AG09309 (cell line): ENCODE data around the gene ZCCHC24.

Experiments used
- DNase-seq: peaks from one replicate; pipeline ENCODE4 v3.0.0-alpha.2; 2010; ENCODE audit warnings: low read depth
- H3K4me3 ChIP-seq: 2 replicates; pipeline ENCODE4 v1.5.1; 2011; ENCODE audit warnings: mild to moderate bottlenecking, low read depth, low read length, moderate library complexity; ENCODE audit not compliant: control insufficient read depth
- CTCF ChIP-seq: IDR thresholded peaks from 2 replicates; pipeline ENCODE4 v1.5.1; 2011; ENCODE audit warnings: mild to moderate bottlenecking, low read depth, low read length, inconsistent platforms; ENCODE audit not compliant: insufficient read depth, control insufficient read depth; ENCODE audit errors: missing control alignments

ZCCHC24 gene

GRCh38 chr10:79346388-79347225 lies 98.8 kb downstream of the ZCCHC24 start:
- no peak for DNase-seq
- H3K4me3 ChIP-seq = no peak overlapping the region
- TF ChIP-seq CTCF = no peak

GRCh38 chr10:79346012-79346340 lies 99.4 kb downstream of the ZCCHC24 start:
- H3K4me3 ChIP-seq = no peak overlapping the region
- DNase-seq = no peak
- TF ChIP-seq CTCF = no peak

GRCh38 chr10:79345241-79346011 lies 100.0 kb downstream of the ZCCHC24 start:
- DNase-seq = no peak
- no peak overlapping the region for H3K4me3 ChIP-seq
- TF ChIP-seq CTCF = no peak

GRCh38 chr10:79344502-79345195 lies 100.8 kb downstream of the ZCCHC24 start:
- TF ChIP-seq CTCF = no peak
- DNase-seq = no peak
- H3K4me3 ChIP-seq = no peak overlapping the region

- no peak overlapping the region for H3K4me3 ChIP-seq
- DNase-seq = no peak
- TF ChIP-seq CTCF = no peak
These were observed 102.4 kb downstream of the ZCCHC24 start for GRCh38 chr10:79342811-79343561.

GRCh38 chr10:79342295-79342761 lies 103.1 kb downstream of the ZCCHC24 start:
- DNase-seq = no peak
- no peak overlapping the region for H3K4me3 ChIP-seq
- no peak for TF ChIP-seq CTCF
